PFSK-1 (cell line): ENCODE data around the gene VRK3.

Experiments used
- FOXP2 ChIP-seq: optimal IDR thresholded peaks from 2 replicates; pipeline ENCODE3; 2011; ENCODE audit warnings: borderline replicate concordance, control low read depth, inconsistent platforms; ENCODE audit not compliant: insufficient read depth; ENCODE audit errors: extremely low read length, extremely low read depth
- POLR2AphosphoS5 ChIP-seq: IDR thresholded peaks from 2 replicates; pipeline ENCODE4 v1.6.1; 2012; ENCODE audit warnings: low read depth, mild to moderate bottlenecking, control low read depth, low read length, moderate library complexity
- REST ChIP-seq, 2 experiments: IDR thresholded peaks; 2 replicates each; pipeline versions ENCODE4 v1.6.1 to v1.8.0; 2011 to 2012; ENCODE audit warnings: low read depth in 2 of 2, low read length in 2 of 2, control low read depth in 1 of 2, inconsistent platforms in 1 of 2, mild to moderate bottlenecking in 1 of 2, moderate library complexity in 1 of 2; ENCODE audit not compliant: insufficient read depth in 1 of 2
- SIN3A ChIP-seq: IDR thresholded peaks from 2 replicates; pipeline ENCODE4 v1.6.1; 2012; ENCODE audit warnings: mild to moderate bottlenecking, low read length, moderate library complexity, borderline replicate concordance; ENCODE audit not compliant: insufficient read depth
- TAF1 ChIP-seq: IDR thresholded peaks from 2 replicates; pipeline ENCODE4 v1.6.1; 2012; ENCODE audit warnings: low read length, control low read depth, borderline replicate concordance; ENCODE audit not compliant: insufficient read depth

The VRK3 gene

GRCh38 chr19:49988433-49988832, 36.7 kb downstream of the VRK3 start:
- no peak for TF ChIP-seq POLR2AphosphoS5
- 0 out of 4 replicates have a peak, but pooled peaks of 1 of the 2 experiments have one; percentile 3 for TF ChIP-seq REST (IDR thresholded peaks at IDR 0.05; ENCODE audit: insufficient read depth in 1 of 2, low read depth in 2 of 2, low read length in 2 of 2)

GRCh38 chr19:49988007-49988406, 37.2 kb downstream of the VRK3 start:
- TF ChIP-seq TAF1 (no peak), REST (IDR thresholded peaks at IDR 0.05; ENCODE audit: insufficient read depth in 1 of 2, low read depth in 2 of 2, low read length in 2 of 2) (no peak; a peak in 1 of 4 replicates), FOXP2 (no peak), SIN3A (no peak), POLR2AphosphoS5 (no peak)

DNA sequence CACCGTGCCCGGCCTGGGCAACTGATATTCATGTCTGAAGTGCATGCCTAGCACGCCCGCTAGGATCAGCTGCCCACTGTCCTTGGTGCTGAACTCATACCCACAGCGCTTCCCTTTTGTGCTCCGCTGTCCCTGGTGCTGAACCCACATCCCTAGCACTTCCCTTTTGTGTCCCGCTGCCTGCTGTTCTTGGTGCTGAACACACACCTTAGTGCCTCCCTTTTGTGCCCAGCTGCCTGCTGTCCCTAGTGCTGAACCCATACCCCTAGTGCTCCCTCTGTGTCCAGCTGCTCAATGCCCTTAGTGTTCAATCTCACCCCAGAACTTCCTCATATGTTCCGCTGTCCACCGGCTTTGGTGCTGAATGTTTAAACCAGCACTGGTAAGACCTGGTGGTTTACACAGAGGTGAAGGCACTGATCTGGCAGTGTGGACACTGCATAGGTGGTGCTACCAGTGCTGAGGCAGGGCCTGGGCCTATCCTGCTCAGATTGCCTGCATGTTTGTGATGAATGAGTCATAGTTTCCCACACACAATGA, 37.9 kb downstream of the VRK3 start:
- TF ChIP-seq REST (IDR thresholded peaks at IDR 0.05; ENCODE audit: insufficient read depth in 1 of 2, low read depth in 2 of 2, low read length in 2 of 2) (peak; percentile 95 to 96), SIN3A (peak; percentile 100), TAF1 (peak; percentile 19; the same call in 1 of the 2 replicates), FOXP2 (peak; percentile 36), POLR2AphosphoS5 (no peak)

- TF ChIP-seq REST (IDR thresholded peaks at IDR 0.05; ENCODE audit: insufficient read depth in 1 of 2, low read depth in 2 of 2, low read length in 2 of 2), result peak; percentile 25 to 79
- no peak for TF ChIP-seq TAF1
These were observed 38.8 kb downstream of the VRK3 start for GRCh38 chr19:49986354-49986753.

- TF ChIP-seq REST (IDR thresholded peaks at IDR 0.05; ENCODE audit: insufficient read depth in 1 of 2, low read depth in 2 of 2, low read length in 2 of 2) (no peak), FOXP2 (no peak), POLR2AphosphoS5 (no peak), SIN3A (no peak), TAF1 (no peak)
These were observed 39.3 kb downstream of the VRK3 start for GRCh38 chr19:49985871-49986270.
